HL-60 (cell line): Measurements from ENCODE around the gene OR4D1.

Experiments
- DNase-seq, 2 experiments: peaks; one replicate each; pipeline ENCODE4 v3.0.0-alpha.2; 2010 to 2020; ENCODE audit warnings: low read depth in 1 of 2, low spot score in 1 of 2
- H3K27ac ChIP-seq: fragments of 250-450 bp; sonication (Bioruptor Pico); replicated peaks from 2 replicates; pipeline ENCODE4 v1.5.1; 2020; ENCODE audit warnings: mild to moderate bottlenecking, moderate library complexity
- H3K27me3 ChIP-seq: fragments of 250-450 bp; sonication (Bioruptor Pico); 2 replicates; pipeline ENCODE4 v1.5.1; 2021; ENCODE audit warnings: mild to moderate bottlenecking, moderate library complexity; ENCODE audit not compliant: insufficient read depth, poor library complexity, severe bottlenecking
- H3K4me3 ChIP-seq: replicated peaks from 2 replicates; pipeline ENCODE4 v1.5.1; 2011; ENCODE audit warnings: mild to moderate bottlenecking, control low read depth, low read length; ENCODE audit not compliant: insufficient read depth
- GABPA ChIP-seq: IDR thresholded peaks from 2 replicates; pipeline ENCODE4 v1.6.1; 2012; ENCODE audit warnings: low read depth
- POLR2AphosphoS5 ChIP-seq: IDR thresholded peaks from 2 replicates; pipeline ENCODE4 v1.6.1; 2012; ENCODE audit warnings: low read depth
- SPI1 ChIP-seq: IDR thresholded peaks from 2 replicates; pipeline ENCODE4 v1.6.1; 2012; ENCODE audit warnings: low read depth, mild to moderate bottlenecking, borderline replicate concordance
- TF ChIP-seq, protein P1 (sequence below): IDR thresholded peaks from 2 replicates; pipeline ENCODE4 v1.6.1; 2012; ENCODE audit warnings: low read depth; ENCODE audit not compliant: insufficient replicate concordance
- TF ChIP-seq, protein P2 (sequence below): IDR thresholded peaks from one replicate; pipeline ENCODE4 v1.5.1; 2011; ENCODE audit warnings: low read length, control low read depth, inconsistent platforms; ENCODE audit not compliant: insufficient read depth

The OR4D1 gene

DNA sequence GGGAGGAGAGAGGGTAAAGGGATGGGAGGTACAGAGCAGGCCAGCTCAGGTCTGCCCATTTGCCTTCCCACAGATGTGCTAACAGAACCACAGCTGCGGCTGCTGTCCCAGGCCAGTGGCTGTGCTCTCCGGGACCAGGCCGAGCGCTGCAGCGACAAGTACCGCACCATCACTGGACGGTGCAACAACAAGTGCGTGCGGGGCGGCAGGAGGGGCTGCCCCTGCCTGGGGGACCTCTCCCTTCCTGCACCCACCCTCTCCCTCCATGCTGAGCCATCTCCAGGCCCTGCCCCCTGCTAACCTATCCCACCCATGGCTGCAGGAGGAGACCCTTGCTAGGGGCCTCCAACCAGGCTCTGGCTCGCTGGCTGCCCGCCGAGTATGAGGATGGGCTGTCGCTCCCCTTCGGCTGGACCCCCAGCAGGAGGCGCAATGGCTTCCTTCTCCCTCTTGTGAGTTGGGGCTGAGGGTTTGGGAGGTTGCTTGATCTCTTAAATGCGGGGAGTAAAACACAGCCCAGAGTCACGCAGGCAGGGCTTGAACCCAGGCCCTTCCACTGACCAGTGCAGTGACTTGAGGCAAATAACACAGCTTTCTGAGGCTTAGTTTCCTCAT lies 45.6 kb downstream of the OR4D1 start:
- Histone ChIP-seq H3K27me3 (no peaks in the 10 kb centered on the region), H3K27ac (no peak overlapping the region), H3K4me3 (no peak overlapping the region)
- DNase-seq, result no peak
- no peak for TF ChIP-seq SPI1
- TF ChIP-seq POLR2AphosphoS5, result no peak
- TF ChIP-seq, protein P1, sequence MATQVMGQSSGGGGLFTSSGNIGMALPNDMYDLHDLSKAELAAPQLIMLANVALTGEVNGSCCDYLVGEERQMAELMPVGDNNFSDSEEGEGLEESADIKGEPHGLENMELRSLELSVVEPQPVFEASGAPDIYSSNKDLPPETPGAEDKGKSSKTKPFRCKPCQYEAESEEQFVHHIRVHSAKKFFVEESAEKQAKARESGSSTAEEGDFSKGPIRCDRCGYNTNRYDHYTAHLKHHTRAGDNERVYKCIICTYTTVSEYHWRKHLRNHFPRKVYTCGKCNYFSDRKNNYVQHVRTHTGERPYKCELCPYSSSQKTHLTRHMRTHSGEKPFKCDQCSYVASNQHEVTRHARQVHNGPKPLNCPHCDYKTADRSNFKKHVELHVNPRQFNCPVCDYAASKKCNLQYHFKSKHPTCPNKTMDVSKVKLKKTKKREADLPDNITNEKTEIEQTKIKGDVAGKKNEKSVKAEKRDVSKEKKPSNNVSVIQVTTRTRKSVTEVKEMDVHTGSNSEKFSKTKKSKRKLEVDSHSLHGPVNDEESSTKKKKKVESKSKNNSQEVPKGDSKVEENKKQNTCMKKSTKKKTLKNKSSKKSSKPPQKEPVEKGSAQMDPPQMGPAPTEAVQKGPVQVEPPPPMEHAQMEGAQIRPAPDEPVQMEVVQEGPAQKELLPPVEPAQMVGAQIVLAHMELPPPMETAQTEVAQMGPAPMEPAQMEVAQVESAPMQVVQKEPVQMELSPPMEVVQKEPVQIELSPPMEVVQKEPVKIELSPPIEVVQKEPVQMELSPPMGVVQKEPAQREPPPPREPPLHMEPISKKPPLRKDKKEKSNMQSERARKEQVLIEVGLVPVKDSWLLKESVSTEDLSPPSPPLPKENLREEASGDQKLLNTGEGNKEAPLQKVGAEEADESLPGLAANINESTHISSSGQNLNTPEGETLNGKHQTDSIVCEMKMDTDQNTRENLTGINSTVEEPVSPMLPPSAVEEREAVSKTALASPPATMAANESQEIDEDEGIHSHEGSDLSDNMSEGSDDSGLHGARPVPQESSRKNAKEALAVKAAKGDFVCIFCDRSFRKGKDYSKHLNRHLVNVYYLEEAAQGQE, result no peak
- no peak for TF ChIP-seq GABPA
- TF ChIP-seq, protein P2, sequence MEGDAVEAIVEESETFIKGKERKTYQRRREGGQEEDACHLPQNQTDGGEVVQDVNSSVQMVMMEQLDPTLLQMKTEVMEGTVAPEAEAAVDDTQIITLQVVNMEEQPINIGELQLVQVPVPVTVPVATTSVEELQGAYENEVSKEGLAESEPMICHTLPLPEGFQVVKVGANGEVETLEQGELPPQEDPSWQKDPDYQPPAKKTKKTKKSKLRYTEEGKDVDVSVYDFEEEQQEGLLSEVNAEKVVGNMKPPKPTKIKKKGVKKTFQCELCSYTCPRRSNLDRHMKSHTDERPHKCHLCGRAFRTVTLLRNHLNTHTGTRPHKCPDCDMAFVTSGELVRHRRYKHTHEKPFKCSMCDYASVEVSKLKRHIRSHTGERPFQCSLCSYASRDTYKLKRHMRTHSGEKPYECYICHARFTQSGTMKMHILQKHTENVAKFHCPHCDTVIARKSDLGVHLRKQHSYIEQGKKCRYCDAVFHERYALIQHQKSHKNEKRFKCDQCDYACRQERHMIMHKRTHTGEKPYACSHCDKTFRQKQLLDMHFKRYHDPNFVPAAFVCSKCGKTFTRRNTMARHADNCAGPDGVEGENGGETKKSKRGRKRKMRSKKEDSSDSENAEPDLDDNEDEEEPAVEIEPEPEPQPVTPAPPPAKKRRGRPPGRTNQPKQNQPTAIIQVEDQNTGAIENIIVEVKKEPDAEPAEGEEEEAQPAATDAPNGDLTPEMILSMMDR, result no peak

DNA sequence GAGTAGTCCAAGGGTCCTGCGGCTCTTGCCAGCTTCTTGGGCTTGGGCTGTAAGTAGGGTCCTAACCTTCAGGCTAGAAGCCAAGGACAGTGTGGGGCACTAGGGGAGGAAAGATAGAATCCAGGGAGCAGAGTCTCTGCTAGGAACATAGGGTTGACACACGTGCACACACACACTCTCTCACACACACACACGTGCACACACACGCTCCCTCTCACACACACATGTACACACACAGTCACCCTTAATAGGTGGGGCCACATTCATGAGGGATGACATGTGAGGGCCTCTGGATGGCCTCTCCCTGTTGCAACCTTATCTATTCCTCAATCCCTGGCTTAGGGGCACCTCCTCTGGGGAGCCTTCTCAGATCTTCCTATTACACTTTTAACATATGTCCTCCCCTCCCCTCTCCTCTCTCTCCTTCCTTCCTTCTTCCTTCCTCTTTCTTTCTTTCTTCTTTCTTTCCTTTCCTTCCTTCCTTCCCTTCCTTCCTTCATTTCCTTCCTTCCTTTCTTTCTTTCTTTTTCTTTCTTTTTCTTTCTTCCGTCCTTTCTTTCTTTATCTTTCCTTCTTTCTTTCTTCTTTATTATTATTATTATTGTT lies 47.4 kb downstream of the OR4D1 start:
- TF ChIP-seq GABPA (no peak), SPI1 (no peak)
- TF ChIP-seq, protein P1, result no peak
- Histone ChIP-seq H3K27ac (no peak overlapping the region), H3K4me3 (no peak overlapping the region), H3K27me3 (no peaks in the 10 kb centered on the region)
- no peak for DNase-seq

DNA sequence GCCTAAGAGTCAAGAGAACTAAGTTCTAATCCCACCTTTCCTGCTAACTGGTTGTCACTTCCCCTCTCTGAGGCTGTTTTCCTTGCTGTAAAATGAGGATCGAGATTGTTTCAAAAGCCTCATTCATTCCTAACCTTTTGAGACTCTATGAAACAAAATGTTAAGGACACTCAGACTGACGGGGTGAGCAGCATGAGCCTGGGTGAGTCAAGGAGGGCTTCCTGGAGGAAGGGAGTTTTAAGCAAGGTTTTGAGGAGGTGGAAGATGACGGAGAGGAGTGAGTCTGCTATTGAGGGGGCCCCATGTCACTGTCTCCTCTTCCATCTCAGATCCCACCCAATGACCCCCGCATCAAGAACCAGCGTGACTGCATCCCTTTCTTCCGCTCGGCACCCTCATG lies 48.4 kb downstream of the OR4D1 start:
- DNase-seq, result no peak
- no peak overlapping the region for H3K4me3 ChIP-seq
- no peak for TF ChIP-seq SPI1
- TF ChIP-seq, protein P2, result no peak
- no peak for TF ChIP-seq POLR2AphosphoS5
- no peak for TF ChIP-seq GABPA
- TF ChIP-seq, protein P1, result no peak
- H3K27ac ChIP-seq, result no peak overlapping the region
- H3K27me3 ChIP-seq, result no peaks in the 10 kb centered on the region
